Muscle of leg (tissue), 11 donors: Measurements from ENCODE around the gene PYGO2. TPM values are rescaled to one million over a fixed set of nuclear protein-coding genes. Genes with fewer than 3 reads are reported as not detected.
"Not testable (repeated sequence)": the region's sequence is repeated elsewhere in the genome, so short reads cannot be mapped to it uniquely, and the experiment has no call there.

Experiments
- DNase-seq: peaks from one replicate; pipeline ENCODE4 v3.0.0; 2013
- H3K27ac ChIP-seq: one replicate; pipeline ENCODE4 v1.5.1; 2013; ENCODE audit warnings: mild to moderate bottlenecking, low read length, control low read depth
- H3K27me3 ChIP-seq: one replicate; pipeline ENCODE4 v1.6.1; 2013; ENCODE audit warnings: low read length; ENCODE audit not compliant: control insufficient read depth, insufficient read depth
- H3K36me3 ChIP-seq: one replicate; pipeline ENCODE4 v1.6.1; 2013; ENCODE audit warnings: low read length; ENCODE audit not compliant: control insufficient read depth, insufficient read depth
- H3K4me1 ChIP-seq: one replicate; pipeline ENCODE4 v1.6.1; 2013; ENCODE audit warnings: low read length; ENCODE audit not compliant: control insufficient read depth, insufficient read depth
- H3K4me3 ChIP-seq: one replicate; pipeline ENCODE4 v1.5.1; 2013; ENCODE audit warnings: low read length, control low read depth
- H3K9me3 ChIP-seq: replicated peaks from 2 replicates; pipeline ENCODE4 v1.6.1; 2013; ENCODE audit warnings: low read depth, low read length; ENCODE audit not compliant: control insufficient read depth
- WGBS: methylation state at CpG from one replicate; pipeline ENCODE4 v1.1.5; 2013; ENCODE audit warnings: missing lambda C conversion rate; ENCODE audit not compliant: insufficient coverage; 5-methylcytosine and 5-hydroxymethylcytosine counted together
- polyA plus RNA-seq, 8 donors: library from polyadenylated mRNA; unstranded; fragments of 120-200 nt; gene quantifications; one replicate each; pipeline versions ENCODE4 v1.2.1 to v1.2.3, GENCODE V29; 2013; ENCODE audit warnings: inconsistent platforms in 1 of 8, low replicate concordance in 1 of 8; ENCODE audit not compliant: insufficient read length in 8 of 8, insufficient read depth in 1 of 8
- total RNA-seq: library from RNA; stranded (reverse); fragments of 120-200 nt; gene quantifications from one replicate; pipeline ENCODE4 v1.2.4, GENCODE V29; 2013

The PYGO2 gene
- total and polyA plus RNA-seq, 9 donors, result 17.1 to 32.1 (median 29.6) TPM

GRCh38 chr1:154982897-154983648, 21.5 kb upstream of the PYGO2 start, which contains the start of gene FLAD1:
TSS of gene FLAD1 (plus strand) at chr1:154983344. CDS start at chr1:154983695, 351 bp downstream.
- Histone ChIP-seq H3K27ac (peak within 1 kb of the TSS; percentile 66), H3K36me3 (peaks cover 23% of the 10 kb centered on the region), H3K4me3 (peak within 1 kb of the TSS; percentile 62), H3K9me3 (no peaks in the 10 kb centered on the region), H3K4me1 (peaks cover 11% of the 10 kb centered on the region), H3K27me3 (no peaks in the 10 kb centered on the region)
- under 1% methylated on average over 20 of the region's 26 CpGs for WGBS
- peak; percentile 100 for DNase-seq

GRCh38 chr1:154982341-154982740, 20.8 kb upstream of the PYGO2 start:
- Histone ChIP-seq H3K4me3 (peak overlapping the region; percentile 38), H3K36me3 (peaks cover 21% of the 10 kb centered on the region), H3K27me3 (no peaks in the 10 kb centered on the region), H3K9me3 (no peaks in the 10 kb centered on the region), H3K27ac (no peak overlapping the region), H3K4me1 (peaks cover 11% of the 10 kb centered on the region)
- DNase-seq, result no peak
- whole genome bisulfite sequencing, result no CpG with 5 or more reads among the region's 6 CpGs

GRCh38 chr1:154978360-154978759, 16.8 kb upstream of the PYGO2 start:
- Histone ChIP-seq H3K27me3 (no peaks in the 10 kb centered on the region), H3K27ac (no peak overlapping the region), H3K9me3 (no peaks in the 10 kb centered on the region), H3K4me1 (peaks cover 11% of the 10 kb centered on the region), H3K4me3 (no peak overlapping the region), H3K36me3 (peaks cover 18% of the 10 kb centered on the region)
- no CpG with 5 or more reads among the region's 3 CpGs for WGBS
- DNase-seq, result no peak

GRCh38 chr1:154977762-154978161, 16.2 kb upstream of the PYGO2 start:
- DNase-seq, H3K9me3 ChIP-seq, H3K27ac ChIP-seq, H3K4me3 ChIP-seq, H3K27me3 ChIP-seq: not testable (repeated sequence)
- Histone ChIP-seq H3K4me1 (peaks cover 17% of the 10 kb centered on the region), H3K36me3 (peaks cover 18% of the 10 kb centered on the region)
- no CpG with 5 or more reads among the region's 3 CpGs for WGBS

DNA sequence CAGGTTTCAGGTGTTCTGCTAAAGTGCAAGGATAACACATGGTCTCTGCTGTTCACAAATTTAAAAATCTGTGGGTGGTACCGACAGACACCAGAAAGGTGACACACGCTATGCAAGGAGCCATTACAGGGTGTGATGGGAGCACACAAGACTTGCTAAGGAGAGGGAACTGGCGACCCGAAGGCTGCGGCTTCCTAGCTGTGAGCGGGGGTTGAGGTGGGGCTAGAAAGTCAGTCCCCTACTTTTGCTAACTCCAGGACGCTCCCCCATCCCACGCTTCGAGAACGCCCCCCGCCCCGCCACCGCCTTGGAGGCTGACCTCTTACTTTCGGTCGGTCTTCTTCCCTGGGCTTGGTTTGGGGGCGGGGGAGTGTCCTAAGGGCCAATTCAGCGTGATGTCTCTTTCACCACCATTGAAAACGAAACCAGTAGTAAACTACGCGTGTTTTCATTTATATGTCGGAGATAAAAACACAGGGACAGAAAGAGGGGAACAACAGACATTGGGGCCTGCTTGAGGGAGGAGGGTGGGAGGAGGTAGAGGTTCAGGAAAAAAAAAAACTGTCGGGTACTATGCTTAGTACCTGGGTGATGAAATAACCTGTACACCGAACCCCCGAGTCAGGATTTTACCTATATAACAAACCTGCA, 14.0 kb upstream of the PYGO2 start:
- H3K36me3 ChIP-seq, result peaks cover 18% of the 10 kb centered on the region
- H3K9me3 ChIP-seq, result no peaks in the 10 kb centered on the region
- H3K4me1 ChIP-seq, result peaks cover 32% of the 10 kb centered on the region
- no peaks in the 10 kb centered on the region for H3K27me3 ChIP-seq
- peak overlapping the region; percentile 99 for H3K27ac ChIP-seq
- WGBS, result 0% methylated on average over 2 of the region's 24 CpGs
- H3K4me3 ChIP-seq, result peak overlapping the region; percentile 79
- DNase-seq, result peak; percentile 80

DNA sequence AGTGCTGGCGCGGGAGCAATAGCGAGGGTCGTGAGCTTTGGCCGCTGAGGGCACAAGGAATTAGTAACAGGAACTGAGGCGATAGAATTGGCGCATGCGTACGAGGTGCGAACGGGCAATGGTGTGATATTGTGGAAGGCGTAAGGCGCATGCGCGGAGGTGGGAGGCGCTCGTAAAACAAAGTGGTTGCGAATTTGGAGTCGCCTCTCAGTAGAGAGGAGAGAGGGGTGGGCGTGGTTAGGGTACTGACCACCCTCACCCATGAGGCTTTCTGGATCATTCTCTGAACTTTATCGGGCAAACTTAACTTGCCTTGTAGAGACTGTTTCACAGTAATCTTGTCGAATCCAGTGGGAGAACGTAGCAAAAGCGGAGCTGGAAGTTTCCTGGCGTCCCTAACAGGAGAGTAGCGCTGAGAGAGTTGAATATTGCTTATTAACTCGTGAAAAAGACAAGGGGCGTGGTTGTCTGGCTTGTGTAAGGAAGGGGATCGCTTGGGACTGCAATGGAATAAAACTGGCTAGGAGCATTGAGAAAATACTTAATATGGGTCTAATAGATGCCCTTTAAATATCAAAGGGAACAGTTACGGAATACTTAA, 13.3 kb upstream of the PYGO2 start:
- H3K27me3 ChIP-seq, result no peaks in the 10 kb centered on the region
- peaks cover 39% of the 10 kb centered on the region for H3K4me1 ChIP-seq
- H3K4me3 ChIP-seq, result peak overlapping the region; percentile 79
- DNase-seq, result peak; percentile 99
- no peaks in the 10 kb centered on the region for H3K9me3 ChIP-seq
- WGBS, result under 1% methylated on average over 24 of the region's 30 CpGs
- peaks cover 18% of the 10 kb centered on the region for H3K36me3 ChIP-seq
- H3K27ac ChIP-seq, result peak overlapping the region; percentile 99

DNA sequence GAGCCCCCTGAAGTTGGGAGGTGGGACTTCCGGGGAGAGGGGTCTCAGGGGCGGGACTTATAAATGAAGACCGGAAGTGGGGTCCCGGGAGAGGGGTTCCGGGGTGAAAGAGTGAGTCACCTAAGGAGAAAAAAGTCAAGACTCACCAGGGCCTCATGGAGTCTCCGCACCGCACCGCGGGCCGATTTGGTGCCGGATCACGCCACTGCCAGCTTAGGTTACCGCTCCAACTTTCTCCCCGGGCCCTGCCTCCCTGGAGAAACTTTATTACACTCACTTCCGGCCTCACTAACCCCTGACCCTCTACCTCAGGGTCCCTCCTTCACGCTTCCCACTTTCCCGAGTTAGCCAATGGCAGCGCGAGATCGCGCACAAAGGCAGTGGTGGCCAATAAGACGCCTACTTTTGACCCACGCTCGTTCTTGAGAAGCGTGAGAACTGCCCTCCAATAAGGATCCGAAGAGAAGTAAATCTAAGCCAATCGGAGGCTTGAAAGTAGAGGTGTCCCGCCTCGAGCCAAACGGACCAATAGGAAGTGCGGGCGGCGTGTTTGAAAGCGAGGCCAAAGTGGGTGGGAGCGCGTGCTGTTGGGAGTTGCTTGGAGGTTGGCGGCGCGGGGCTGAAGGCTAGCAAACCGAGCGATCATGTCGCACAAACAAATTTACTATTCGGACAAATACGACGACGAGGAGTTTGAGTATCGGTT, 12.7 kb upstream of the PYGO2 start, which contains the start of gene CKS1B:
Gene CKS1B (plus strand): TSS at position 580 of the 706 bp plus-strand sequence. CDS start 65 bp downstream, at position 645.
- no peaks in the 10 kb centered on the region for H3K9me3 ChIP-seq
- H3K4me3 ChIP-seq, result peak within 1 kb of the TSS; percentile 79
- DNase-seq, result peak; percentile 100
- H3K27ac ChIP-seq, result peak within 1 kb of the TSS; percentile 100
- under 1% methylated on average over 45 of the region's 47 CpGs for WGBS
- no peaks in the 10 kb centered on the region for H3K27me3 ChIP-seq
- peaks cover 15% of the 10 kb centered on the region for H3K36me3 ChIP-seq
- H3K4me1 ChIP-seq, result peaks cover 43% of the 10 kb centered on the region

DNA sequence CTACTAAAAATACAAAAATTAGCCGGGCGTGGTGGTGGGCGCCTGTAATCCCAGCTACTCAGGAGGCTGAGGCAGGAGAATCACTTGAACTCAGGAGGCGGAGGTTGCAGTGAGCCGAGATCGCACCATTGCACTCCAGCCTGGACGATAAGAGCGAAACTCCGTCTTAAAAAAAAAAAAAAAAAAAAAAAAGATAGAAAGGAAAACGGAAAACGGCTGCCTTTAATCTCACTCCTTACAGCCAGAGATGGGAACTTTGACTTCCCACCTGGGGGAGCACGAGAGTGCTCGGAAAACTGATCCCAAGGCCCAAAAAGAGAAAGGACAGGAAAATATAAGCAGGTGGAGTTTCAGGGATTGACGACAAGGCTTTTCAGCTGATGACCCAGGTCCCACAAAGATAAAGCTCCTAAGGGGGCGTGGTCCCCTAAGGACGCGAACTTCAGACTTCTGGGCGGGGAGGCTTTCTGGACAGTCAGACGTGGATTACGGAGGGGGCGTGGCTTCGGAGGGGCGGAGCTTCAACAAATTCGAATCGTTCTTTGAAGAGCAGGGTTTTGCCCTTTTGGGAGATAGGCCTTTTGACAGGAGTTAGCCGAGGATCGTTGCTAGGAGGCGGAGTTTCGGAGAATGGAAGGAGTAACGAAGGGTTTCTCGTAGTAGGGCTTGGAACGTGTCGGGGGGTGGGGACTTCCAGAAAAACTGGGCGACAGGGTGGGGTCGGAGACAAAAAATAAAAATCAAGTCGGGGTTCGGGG, 11.9 kb upstream of the PYGO2 start:
- WGBS, result under 1% methylated on average over 26 of the region's 37 CpGs
- Histone ChIP-seq H3K4me3 (peak overlapping the region; percentile 67), H3K9me3 (no peaks in the 10 kb centered on the region), H3K27me3 (no peaks in the 10 kb centered on the region), H3K4me1 (peaks cover 51% of the 10 kb centered on the region), H3K27ac (peak overlapping the region; percentile 100), H3K36me3 (peaks cover 13% of the 10 kb centered on the region)
- DNase-seq, result peak; percentile 97

DNA sequence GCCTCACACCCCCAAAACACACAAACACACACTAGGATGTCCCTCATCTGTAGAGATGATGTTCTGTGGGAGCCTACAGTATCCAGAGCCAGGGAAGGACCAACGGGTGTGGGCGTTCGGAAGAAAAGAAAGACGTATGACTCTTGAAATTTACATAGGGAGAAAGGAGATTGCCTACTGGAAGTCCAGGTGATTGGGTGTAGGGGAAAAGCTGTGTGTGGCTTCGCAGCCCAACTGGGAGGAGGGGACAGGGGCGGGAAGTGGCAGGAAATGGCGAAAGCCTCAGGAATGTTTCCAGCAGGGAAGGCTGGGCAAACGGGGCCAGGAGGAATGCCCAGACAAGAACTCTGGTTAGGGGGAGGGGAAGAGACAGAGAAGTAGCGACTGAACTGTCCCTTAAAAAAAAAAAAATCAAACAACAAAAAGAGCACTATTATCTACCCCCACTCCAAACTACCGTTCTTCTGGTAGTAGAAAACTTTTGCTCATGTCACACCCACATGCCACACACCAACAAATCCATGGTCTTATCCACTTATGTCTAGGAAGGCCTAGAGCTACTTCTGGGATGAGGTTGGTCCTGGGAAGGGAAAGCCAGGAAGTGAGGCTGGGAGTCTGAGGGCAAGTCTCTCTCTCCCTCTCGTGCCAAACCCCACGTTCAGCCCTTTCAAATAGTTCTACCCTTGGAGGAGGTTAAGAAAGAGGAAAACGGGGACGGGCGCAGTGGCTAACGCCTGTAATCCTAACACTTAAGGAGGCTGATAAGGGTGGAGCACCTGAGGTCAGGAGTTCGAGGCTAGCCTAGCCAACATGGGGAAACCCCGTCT, 11.1 kb upstream of the PYGO2 start:
- H3K4me3 ChIP-seq, result no peak overlapping the region
- peak overlapping the region; percentile 100 for H3K27ac ChIP-seq
- 31% methylated on average over 7 of the region's 18 CpGs for WGBS
- H3K36me3 ChIP-seq, result peaks cover 14% of the 10 kb centered on the region
- no peaks in the 10 kb centered on the region for H3K9me3 ChIP-seq
- no peaks in the 10 kb centered on the region for H3K27me3 ChIP-seq
- H3K4me1 ChIP-seq, result peaks cover 53% of the 10 kb centered on the region
- peak; percentile 71 for DNase-seq
